A549 treated with Mapracorat at 1 μM for 4 hours (cell line): ENCODE results near the gene CENPP. TPM values are rescaled to one million over a fixed set of nuclear protein-coding genes. Genes with fewer than 3 reads are reported as not detected.

Experiments
- total RNA-seq: library from RNA; stranded (reverse); fragments of 200-300 nt; extraction: Qiagen RNA extraction; gene quantifications from 5 replicates; pipeline ENCODE4 v1.2.3, GENCODE V29; 2022

The CENPP gene
- total RNA-seq = 7.1 to 9.0 TPM (median 7.6 TPM) in 5 replicates

DNA sequence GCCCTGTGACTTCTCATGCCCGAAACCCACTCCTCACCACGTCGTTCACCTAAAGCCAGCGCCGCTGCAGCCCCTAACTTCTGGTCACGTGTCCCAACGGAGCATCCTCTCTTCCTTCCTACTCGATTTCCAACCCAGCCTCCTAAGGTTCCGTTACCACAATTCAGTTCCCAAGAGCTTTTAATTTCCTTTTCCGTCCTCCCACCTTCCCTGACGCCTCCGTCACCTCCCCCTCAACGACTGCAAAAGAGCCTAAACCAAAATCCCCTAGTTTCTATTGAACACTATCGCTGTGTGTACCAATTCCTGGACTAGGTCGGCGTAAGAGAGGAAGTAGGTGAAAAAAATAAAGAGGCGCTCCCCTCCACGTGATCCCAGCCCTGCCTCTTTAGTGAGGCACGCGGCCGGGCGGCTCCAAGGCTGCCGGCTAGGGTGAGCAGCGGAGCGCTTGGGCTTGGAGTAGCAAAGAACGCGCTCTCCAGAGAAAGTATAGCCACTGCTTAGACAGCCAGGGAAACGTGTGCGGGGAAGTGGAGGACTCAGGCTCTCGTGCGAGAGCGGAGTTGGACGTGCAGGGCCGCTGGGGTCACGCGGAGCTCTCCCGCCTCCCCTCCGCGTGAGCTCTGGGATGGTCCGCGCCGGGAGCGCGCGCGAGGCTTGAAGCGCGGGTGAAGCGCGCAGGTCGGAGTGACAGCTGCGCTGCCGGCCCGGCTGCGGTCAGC, at the start of gene CENPP, which contains the start of gene NOL8:
TSS of gene CENPP (plus strand) at position 685 of the 722 bp plus-strand sequence.
TSS of gene NOL8 (minus strand) at position 82 of the 722 bp plus-strand sequence. CDS start 1,189 bp downstream, outside the sequence.

DNA sequence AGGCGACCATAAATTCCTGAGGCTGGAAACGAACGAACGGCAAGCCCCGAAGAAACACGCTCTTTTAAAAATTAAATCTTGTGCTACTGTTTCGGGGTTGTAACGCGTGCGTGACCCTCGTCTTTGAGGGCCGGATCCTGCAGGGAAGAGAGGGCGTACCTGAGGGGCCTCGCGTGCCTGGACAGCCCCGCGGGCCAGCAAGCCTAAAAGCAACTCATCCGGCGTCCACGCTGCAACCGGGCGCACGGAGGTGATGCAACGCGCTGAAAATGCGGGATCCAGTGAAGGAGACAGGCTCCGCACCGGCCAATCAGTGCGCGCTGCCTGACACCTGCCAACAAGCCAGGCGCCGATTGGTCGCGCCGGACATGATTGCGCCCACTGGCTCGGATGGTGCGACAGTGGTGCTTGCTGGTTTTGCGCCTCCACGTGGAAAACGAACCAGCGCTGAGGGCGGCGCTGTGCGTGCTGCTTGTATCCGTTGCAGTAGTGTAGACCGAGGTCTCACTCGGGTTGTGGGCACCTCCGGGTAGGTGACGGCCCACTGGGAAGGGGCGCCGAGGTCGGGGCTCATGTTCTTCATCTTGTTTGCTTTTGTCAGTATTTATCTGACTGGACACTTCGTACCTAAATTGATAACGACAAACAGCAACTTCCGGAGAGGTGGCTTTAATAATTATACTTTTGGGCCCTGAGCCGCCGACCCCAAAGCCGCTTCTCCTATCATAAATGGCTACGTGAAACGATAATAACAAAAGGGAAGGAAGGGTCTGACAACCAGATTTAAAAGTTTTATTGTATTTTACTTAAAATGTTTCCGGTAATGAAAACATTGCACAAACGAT, 32.1 kb upstream of the CENPP start, which contains the start of gene IARS1:
TSS of gene IARS1 (minus strand) at position 246 of the 845 bp plus-strand sequence. CDS start 4,278 bp downstream, outside the sequence.

DNA sequence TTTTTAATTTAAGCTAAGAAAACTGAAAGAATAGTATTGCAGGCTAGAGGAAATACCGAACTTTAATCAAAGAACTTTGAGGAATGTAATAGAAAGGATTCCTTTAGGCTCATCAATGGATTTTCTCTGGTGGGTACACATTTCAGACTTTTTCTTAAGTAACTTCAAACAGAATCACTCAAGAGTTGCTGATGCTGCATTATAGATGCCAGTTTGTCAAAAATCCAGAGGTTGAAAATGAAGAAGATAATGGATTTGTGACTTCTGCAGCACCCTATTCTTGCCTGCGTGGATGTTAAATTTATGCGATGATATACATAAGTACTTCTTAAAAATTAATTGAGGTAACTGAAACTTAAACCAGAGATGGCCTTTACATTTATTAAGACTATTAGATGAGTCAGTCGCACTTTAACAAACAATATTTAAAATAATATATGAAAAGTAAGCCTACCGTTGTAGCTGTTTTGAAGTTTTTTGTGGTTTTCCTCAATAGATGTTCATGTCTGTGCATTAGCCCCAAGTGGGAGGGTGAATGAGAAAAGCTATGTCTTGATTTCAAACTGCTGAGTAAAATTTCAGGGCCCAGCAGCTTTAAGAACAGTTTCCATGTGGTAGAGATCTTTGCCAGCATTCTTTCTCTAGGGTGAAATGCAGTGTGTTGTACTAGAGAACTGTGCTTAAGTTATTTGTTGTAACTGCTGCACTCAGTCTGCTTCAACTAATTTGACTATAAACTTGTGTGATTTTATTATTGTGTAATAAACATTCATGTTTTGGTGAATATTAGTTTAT, 78.5 kb downstream of the CENPP start, which contains the start of gene OGN:
TSS of gene OGN (minus strand) at position 537 of the 795 bp plus-strand sequence. CDS start 1,171 bp downstream, outside the sequence.

DNA sequence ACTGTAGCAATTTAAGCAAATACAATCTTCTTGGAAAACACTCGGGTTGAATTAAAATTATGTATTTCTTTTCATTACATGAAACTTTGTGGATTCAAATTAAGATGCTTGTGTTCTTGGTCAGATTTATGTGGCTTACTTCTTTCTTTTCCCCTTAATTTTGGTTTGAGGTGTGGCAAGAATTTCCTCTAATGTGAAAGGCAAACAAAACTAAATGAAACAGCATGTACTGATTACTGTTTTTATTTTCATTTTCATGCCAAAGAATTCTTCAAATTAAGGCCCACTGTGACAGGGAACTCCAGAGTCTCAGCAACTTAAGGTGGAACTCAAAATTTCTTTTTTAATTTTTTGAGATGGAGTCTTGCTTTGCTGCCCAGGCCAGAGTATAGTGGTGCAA, 98.6 kb downstream of the CENPP start, which contains the start of gene OMD:
TSS of gene OMD (minus strand) at position 132 of the 400 bp plus-strand sequence. CDS start 6,913 bp downstream, outside the sequence.

DNA sequence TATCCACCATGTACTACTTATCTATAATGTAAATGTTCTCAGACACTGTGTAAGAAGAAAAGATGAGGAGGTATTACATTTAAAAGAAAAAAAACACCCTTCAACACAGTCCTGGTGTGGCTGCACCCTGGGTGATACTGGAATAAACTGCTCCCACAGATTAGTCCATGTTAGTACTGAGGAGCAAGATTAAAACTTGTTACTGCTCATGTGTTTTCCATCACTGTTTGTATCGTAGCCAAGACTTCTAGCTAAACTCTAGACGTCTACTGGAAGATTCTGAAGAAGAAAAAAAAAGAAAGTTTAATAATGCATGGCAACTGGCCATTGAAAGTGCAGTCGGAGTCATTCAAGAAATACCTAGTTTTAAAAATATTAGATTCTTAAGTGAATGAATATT, 156.6 kb downstream of the CENPP start, which contains the start of gene ASPN:
TSS of gene ASPN (minus strand) at position 178 of the 400 bp plus-strand sequence.

DNA sequence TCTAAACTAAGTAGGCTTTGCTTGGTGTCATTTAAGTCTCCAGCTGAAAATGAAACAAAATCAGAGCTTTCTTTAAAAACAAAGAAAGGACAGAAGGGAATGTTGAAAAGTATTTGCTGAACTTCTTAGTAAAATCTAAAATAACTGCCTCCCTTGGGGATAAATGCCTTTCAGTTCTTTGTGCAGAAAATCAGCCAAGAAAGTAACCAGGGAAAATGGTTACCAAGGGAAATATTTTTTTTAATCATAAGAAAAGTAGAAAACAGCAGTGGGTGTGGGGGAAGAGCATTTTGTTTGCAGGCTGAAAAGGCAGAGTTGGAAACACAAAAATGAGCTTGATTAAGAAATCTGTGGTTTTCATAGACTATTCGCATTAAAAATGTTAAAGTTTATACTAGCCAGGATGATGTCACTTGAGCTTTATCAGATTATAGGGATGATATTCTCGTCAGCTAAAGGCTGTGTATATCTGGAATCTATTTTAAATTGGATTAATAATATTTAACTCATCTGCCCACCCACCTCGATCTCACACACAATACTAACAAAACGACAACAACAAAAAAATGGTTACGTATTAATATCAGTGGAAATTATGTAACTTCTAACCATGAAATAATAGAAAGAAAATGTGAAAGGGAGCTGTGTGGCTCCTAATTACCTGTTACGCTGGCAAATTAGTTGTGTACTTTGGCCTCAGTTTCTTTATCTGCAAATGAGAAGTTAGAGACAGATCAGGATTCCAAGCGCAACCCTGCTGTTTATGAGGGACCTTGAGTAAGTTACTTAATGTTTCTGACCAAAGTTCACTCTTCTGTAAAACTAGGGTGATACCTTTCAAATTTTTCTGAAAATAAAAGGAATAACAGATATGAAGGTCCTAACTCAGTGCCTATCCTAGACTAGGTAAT, 210.4 kb downstream of the CENPP start, which contains the start of gene ECM2:
TSS of gene ECM2 (minus strand) at position 51 of the 911 bp plus-strand sequence. CDS start 13,124 bp downstream, outside the sequence.

Other genes starting within 250 kb of the CENPP start
- 52.9 to 69.0 TPM (median 63.3 TPM) in 5 replicates for gene SPTLC1, start 210.5 kb upstream of the CENPP start, total RNA-seq
- 93.7 to 109 TPM (median 95.5 TPM) in 5 replicates for gene IARS1, start 32.3 kb upstream of the CENPP start, total RNA-seq
- gene NOL8, start 603 bp upstream of the CENPP start, total RNA-seq = 29.5 to 31.4 TPM (median 30.4 TPM) in 5 replicates
- gene OGN, start 78.6 kb downstream of the CENPP start, total RNA-seq = not detected in 5 replicates
- gene OMD, start 98.5 kb downstream of the CENPP start, total RNA-seq = not detected in 5 replicates
- not detected in 5 replicates for gene ASPN, start 156.6 kb downstream of the CENPP start, total RNA-seq
- gene ECM2, start 210.0 kb downstream of the CENPP start, total RNA-seq = 0.10 to 0.16 TPM (median 0.15 TPM) in 5 replicates